ENCODE data around the gene LMCD1. TPM values are rescaled to one million over a fixed set of nuclear protein-coding genes. Genes with fewer than 3 reads are reported as not detected.
"Not testable (repeated sequence)": the region's sequence is repeated elsewhere in the genome, so short reads cannot be mapped to it uniquely, and the experiment has no call there.

Gene LMCD1
- total RNA-seq, 3 donors from 2014 or later (not counting 1 experiment from before 2014, with no cell fraction given): not detected

- WGBS (ENCODE audit: insufficient coverage): 89% methylated on average over 4 of the region's 5 CpGs
- ATAC-seq (no peak), DNase-seq (no peak)
- no peak overlapping the region for H3K4me3 Mint-ChIP-seq
- no peaks in the 10 kb centered on the region for H3K4me1 Mint-ChIP-seq
- TF ChIP-seq CTCF (IDR thresholded peaks at IDR 0.05): no peak
- Histone ChIP-seq H3K4me3 (ENCODE audit: low read length) (no peak overlapping the region), H3K27ac (ENCODE audit: low read length) (no peak overlapping the region), H3K27me3 (ENCODE audit: control insufficient read depth, insufficient read depth, low read length) (no peaks in the 10 kb centered on the region), H3K9me3 (ENCODE audit: control insufficient read depth, insufficient read depth, low read length) (no peaks in the 10 kb centered on the region), H3K4me1 (ENCODE audit: control insufficient read depth, insufficient read depth, low read length) (no peaks in the 10 kb centered on the region), H3K36me3 (ENCODE audit: control insufficient read depth, insufficient read depth, low read length) (no peaks in the 10 kb centered on the region)
- H3K27ac Mint-ChIP-seq: no peak overlapping the region
- intact Hi-C loops (cut with micrococcal nuclease): no loop called here
- H3K9me3 Mint-ChIP-seq: no peaks in the 10 kb centered on the region
- peaks cover 0 to 2% of the 10 kb centered on the region in 2 donors for H3K27me3 Mint-ChIP-seq (ENCODE audit: low read depth in 2 of 2)
- H3K36me3 Mint-ChIP-seq: no peaks in the 10 kb centered on the region
Observed at GRCh38 chr3:8576841-8577571, 75.4 kb downstream of the LMCD1 start.

- no peaks in the 10 kb centered on the region for H3K9me3 Mint-ChIP-seq
- intact Hi-C loops (cut with micrococcal nuclease): no loop called here
- no peak overlapping the region for H3K27ac ChIP-seq (ENCODE audit: low read length)
- ATAC-seq (no peak), DNase-seq (no peak)
- H3K36me3 ChIP-seq (ENCODE audit: control insufficient read depth, insufficient read depth, low read length): no peaks in the 10 kb centered on the region
- 85% methylated on average over 4 of the region's 4 CpGs for WGBS (ENCODE audit: insufficient coverage)
- no peak overlapping the region for H3K4me3 Mint-ChIP-seq
- H3K4me1 Mint-ChIP-seq: no peaks in the 10 kb centered on the region
- TF ChIP-seq CTCF (IDR thresholded peaks at IDR 0.05): no peak
- no peaks in the 10 kb centered on the region for H3K27me3 ChIP-seq (ENCODE audit: control insufficient read depth, insufficient read depth, low read length)
- H3K27me3 Mint-ChIP-seq (ENCODE audit: low read depth in 2 of 2): peaks cover 0 to 2% of the 10 kb centered on the region in 2 donors
- H3K36me3 Mint-ChIP-seq: no peaks in the 10 kb centered on the region
- H3K4me3 ChIP-seq (ENCODE audit: low read length): no peak overlapping the region
- no peaks in the 10 kb centered on the region for H3K9me3 ChIP-seq (ENCODE audit: control insufficient read depth, insufficient read depth, low read length)
- H3K4me1 ChIP-seq (ENCODE audit: control insufficient read depth, insufficient read depth, low read length): no peaks in the 10 kb centered on the region
- H3K27ac Mint-ChIP-seq: no peak overlapping the region
Observed at GRCh38 chr3:8578282-8578681, 76.7 kb downstream of the LMCD1 start.

- ATAC-seq: no peak
- Histone ChIP-seq H3K4me3 (ENCODE audit: low read length) (no peak overlapping the region), H3K9me3 (ENCODE audit: control insufficient read depth, insufficient read depth, low read length) (no peaks in the 10 kb centered on the region), H3K4me1 (ENCODE audit: control insufficient read depth, insufficient read depth, low read length) (no peaks in the 10 kb centered on the region), H3K27ac (ENCODE audit: low read length) (no peak overlapping the region), H3K27me3 (ENCODE audit: control insufficient read depth, insufficient read depth, low read length) (no peaks in the 10 kb centered on the region), H3K36me3 (ENCODE audit: control insufficient read depth, insufficient read depth, low read length) (no peaks in the 10 kb centered on the region)
- WGBS (ENCODE audit: insufficient coverage): 47% methylated on average over 2 of the region's 5 CpGs
- intact Hi-C loops (cut with micrococcal nuclease): no loop called here
- no peak overlapping the region for H3K27ac Mint-ChIP-seq
- no peak for TF ChIP-seq CTCF (IDR thresholded peaks at IDR 0.05)
- peaks cover 2 to 7% of the 10 kb centered on the region in 2 donors for H3K27me3 Mint-ChIP-seq (ENCODE audit: low read depth in 2 of 2)
- no peak overlapping the region for H3K4me3 Mint-ChIP-seq
- DNase-seq: no peak
- no peaks in the 10 kb centered on the region for H3K4me1 Mint-ChIP-seq
- no peaks in the 10 kb centered on the region for H3K36me3 Mint-ChIP-seq
- H3K9me3 Mint-ChIP-seq: no peaks in the 10 kb centered on the region
Observed at GRCh38 chr3:8579096-8579495, 77.5 kb downstream of the LMCD1 start.

- TF ChIP-seq CTCF (IDR thresholded peaks at IDR 0.05): no peak
- WGBS (ENCODE audit: insufficient coverage): 92% methylated on average over 5 of the region's 5 CpGs
- Mint-ChIP-seq H3K27me3 (ENCODE audit: low read depth in 2 of 2) (peaks cover 2 to 7% of the 10 kb centered on the region in 2 donors), H3K4me1 (no peaks in the 10 kb centered on the region), H3K27ac (no peak overlapping the region), H3K36me3 (no peaks in the 10 kb centered on the region), H3K4me3 (no peak overlapping the region), H3K9me3 (no peaks in the 10 kb centered on the region)
- H3K4me3 ChIP-seq (ENCODE audit: low read length): no peak overlapping the region
- no peaks in the 10 kb centered on the region for H3K4me1 ChIP-seq (ENCODE audit: control insufficient read depth, insufficient read depth, low read length)
- DNase-seq (no peak), ATAC-seq (no peak)
- no peaks in the 10 kb centered on the region for H3K36me3 ChIP-seq (ENCODE audit: control insufficient read depth, insufficient read depth, low read length)
- H3K9me3 ChIP-seq (ENCODE audit: control insufficient read depth, insufficient read depth, low read length): no peaks in the 10 kb centered on the region
- H3K27me3 ChIP-seq (ENCODE audit: control insufficient read depth, insufficient read depth, low read length): no peaks in the 10 kb centered on the region
- no peak overlapping the region for H3K27ac ChIP-seq (ENCODE audit: low read length)
- intact Hi-C loops (cut with micrococcal nuclease): no loop called here
Observed at GRCh38 chr3:8579943-8580342, 78.3 kb downstream of the LMCD1 start.

GRCh38 chr3:8580434-8580833 lies 78.8 kb downstream of the LMCD1 start:
- not testable (repeated sequence) for ATAC-seq

More at GRCh38 chr3:8580434-8580833, 78.8 kb downstream of the LMCD1 start:
- H3K27ac ChIP-seq (ENCODE audit: low read length); H3K9me3 Mint-ChIP-seq; H3K4me1 ChIP-seq (ENCODE audit: control insufficient read depth, insufficient read depth, low read length); DNase-seq; H3K36me3 Mint-ChIP-seq; H3K4me3 Mint-ChIP-seq; H3K9me3 ChIP-seq (ENCODE audit: control insufficient read depth, insufficient read depth, low read length); intact Hi-C loops (cut with micrococcal nuclease); H3K36me3 ChIP-seq (ENCODE audit: control insufficient read depth, insufficient read depth, low read length); H3K27me3 ChIP-seq (ENCODE audit: control insufficient read depth, insufficient read depth, low read length); H3K27ac Mint-ChIP-seq; H3K4me3 ChIP-seq (ENCODE audit: low read length); H3K4me1 Mint-ChIP-seq; H3K27me3 Mint-ChIP-seq (ENCODE audit: low read depth in 2 of 2): not testable (repeated sequence)
- WGBS (ENCODE audit: insufficient coverage): 81% methylated on average over 4 of the region's 5 CpGs
